GM21360 (cell line): ENCODE data around the gene KANSL1L.
A peak's percentile ranks its signal among the peaks of the same experiment; 100 is the strongest.

Experiments
- ATAC-seq: cut with Tn5 transposase; IDR thresholded peaks from one replicate; pipeline ENCODE4 v1.9.1; 2021; ENCODE audit warnings: mild to moderate bottlenecking, moderate library complexity; ENCODE audit not compliant: unreplicated experiment

KANSL1L gene

DNA sequence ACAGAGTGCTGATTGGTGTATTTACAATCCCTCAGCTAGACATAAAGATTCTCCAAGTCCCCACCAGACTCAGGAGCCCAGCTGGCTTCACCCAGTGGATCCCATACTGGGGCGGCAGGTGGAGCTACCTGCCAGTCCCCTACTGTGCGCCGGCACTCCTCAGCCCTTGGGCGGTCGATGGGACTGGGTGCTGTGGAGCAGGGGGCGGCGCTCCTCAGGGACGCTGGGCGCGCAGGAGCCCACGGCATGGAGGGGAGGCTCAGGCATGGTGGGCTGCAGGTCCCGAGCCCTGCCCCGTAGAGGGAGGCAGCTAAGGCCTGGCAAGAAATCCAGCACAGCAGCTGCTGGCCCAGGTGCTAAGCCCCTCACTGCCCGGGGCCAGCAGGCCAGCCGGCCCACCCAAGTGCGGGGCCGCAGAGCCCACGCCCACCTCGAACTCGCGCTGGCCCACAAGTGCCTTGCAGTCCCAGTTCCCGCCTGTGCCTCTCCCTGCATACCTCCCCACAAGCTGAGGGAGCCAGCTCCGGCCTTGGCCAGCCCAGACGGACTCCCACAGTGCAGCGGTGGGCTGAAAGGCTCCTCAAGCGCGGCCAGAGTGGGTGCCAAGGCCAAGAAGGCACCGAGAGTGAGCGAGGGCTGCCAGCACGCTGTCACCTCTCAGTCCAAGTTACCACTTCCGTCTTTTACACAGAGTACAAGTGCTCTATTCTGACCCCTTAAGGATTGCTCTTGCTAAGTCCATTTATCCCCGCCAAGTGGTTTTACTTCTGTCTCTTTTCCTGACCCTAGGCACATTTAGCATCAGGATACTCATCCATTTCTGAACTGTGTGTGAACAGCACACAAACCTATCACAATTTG is 170.5 kb downstream of the KANSL1L start:
- ATAC-seq: no peak

DNA sequence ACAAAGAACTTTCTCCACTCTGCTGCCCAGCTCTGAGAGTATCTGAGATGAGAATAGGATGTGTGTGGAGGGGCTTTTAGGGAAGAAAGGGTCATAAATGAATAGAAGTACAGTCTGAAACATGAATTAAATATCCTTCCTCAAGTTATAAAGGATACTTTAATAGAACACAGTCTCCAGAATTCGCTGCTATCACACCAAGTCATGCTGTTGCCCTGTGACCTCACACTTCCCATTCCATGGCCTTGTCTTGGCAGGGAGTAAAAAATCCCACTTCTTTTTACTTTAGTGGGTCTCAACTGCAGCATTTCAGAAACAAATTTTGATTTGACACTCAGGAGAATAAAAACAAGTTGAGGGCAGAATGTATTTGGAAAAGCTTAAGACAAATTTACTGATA is 172.6 kb downstream of the KANSL1L start:
- ATAC-seq: no peak

GRCh38 chr2:209993968-209994367 is 177.2 kb downstream of the KANSL1L start:
- no peak for ATAC-seq

GRCh38 chr2:209990838-209991237 is 180.4 kb downstream of the KANSL1L start:
- ATAC-seq: no peak

DNA sequence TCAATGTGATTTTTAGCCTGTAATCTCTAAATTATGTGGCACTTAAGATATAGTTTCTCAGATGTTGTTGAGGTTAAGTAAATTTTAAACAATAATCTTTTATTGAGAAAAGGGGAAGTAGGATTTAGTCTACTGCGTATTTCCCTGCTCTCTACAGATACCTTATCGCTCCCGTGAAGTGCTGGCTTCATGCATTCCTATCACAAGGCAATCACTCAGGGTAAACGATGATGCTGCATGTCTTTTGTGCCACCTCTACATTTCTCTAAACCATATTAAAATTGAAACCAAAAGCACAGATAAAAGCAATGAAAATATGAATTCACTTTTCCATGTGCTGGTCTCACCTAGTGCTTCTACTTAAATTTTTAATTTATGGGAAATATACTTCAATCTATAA is 183.2 kb downstream of the KANSL1L start:
- no peak for ATAC-seq

DNA sequence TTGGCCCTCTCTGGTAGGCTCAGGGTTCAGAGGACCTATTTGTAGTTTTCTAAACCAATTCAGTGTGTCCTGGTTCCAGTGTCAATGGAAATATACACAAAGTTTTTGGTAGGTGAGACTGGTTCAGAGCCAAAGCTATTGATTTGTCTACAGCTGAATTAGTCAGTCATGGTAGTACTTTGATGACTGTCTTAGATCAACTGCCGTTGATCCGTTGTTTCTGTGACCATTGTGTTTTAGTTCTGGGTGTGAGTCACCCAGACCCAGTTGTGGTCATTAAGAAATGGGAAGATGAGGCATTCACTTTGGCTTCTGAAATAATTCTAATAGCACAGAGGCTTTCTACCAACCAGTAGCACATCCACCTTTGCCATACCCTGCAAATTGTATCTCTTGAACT is 184.8 kb downstream of the KANSL1L start:
- ATAC-seq: no peak

DNA sequence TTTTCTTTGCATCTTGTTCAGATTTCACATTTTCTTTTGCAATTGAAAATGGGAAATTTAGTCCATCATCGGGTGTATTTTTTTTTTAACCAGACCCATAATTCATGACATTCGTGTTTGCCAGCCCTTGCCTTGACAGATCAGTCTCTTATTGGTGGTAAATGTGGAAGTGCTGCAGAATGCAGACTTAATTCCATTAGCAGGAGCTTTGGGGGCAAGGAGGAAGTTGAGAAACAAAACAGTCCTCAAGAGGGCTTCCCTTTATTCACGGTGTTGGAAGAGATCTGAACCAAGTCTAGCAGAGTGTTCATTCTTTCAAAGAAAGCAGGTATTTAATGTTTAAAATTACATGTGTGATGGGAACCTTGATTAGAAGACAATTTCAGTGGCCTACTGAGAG is 185.3 kb downstream of the KANSL1L start:
- no peak for ATAC-seq

GRCh38 chr2:209984291-209984690 is 186.9 kb downstream of the KANSL1L start:
- no peak for ATAC-seq

DNA sequence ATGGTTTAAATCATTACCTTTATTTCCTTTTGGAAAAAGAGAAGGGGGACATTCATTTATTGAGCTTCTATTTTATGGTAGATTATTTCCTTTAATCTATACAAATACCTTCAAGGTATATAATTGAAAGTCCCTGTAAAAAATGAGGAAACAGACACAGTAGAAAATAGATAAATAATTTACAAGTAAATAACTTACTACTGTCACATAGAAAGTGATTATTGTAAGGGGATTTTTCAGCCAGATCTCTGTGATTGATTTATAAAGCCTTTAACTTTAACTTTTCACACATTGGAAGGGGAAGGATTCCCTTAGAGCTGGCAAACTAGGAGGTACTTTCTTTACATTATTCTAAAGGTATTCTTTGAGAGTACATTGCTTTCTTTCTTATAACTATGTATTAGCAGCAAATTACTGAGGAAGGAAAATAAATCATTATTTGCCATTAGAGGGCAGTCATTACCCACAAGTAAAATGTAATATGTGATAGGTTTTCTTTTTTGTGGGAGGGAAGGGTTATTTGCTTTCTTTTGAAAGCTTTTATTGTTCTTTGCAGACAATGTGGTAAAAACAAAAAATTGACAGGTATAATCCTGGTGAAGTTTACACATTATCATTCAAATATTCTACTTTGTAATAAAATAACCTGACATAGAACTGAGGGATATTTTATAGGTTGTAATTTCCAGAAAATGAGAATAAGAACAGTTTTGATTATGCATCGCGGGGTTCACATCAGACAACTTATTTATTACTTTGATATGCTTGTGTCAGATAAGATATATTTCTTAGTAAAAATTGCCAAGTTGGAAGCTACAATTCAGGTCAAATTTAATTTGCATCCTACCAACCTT is 193.6 kb downstream of the KANSL1L start:
- ATAC-seq: peak; percentile 47

DNA sequence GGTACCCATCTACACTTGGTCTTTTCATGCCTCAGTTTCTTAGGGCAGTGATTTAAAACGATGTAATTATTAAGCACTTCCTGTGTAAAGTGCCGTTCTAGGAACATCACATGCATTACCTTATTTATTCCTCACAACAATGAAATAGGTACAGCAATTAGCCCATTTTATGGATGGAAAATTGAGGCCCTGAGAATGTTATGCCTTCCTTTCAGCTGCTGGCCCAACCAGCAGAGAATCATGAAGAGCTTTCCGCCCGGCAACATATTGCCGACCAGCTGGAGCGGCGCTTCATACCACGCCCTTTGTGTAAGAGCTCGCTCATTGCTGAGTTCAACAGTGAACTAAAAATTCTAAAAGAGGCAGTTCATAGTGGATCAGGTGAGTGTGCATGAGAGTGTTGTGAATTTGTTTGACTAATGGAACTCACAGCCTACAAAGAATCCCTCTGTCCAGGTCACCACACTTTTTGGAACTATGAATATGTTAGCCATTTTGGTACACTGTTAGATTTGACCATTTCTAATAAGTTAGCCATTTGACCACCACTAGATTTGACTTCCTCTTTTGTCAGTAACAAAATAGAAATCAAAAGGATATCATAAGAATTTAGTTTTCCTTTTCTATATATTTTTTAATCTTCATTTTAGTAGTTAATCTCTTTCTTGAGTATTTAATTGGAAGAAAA is 194.4 kb downstream of the KANSL1L start:
- ATAC-seq: no peak

GRCh38 chr2:209974576-209974975 is 196.6 kb downstream of the KANSL1L start:
- ATAC-seq: no peak

- ATAC-seq: no peak
These were observed 197.9 kb downstream of the KANSL1L start for GRCh38 chr2:209973328-209973727.
